HL-60 (cell line): ENCODE data around the gene SPG11.

Experiments used
- DNase-seq, 2 experiments: peaks; one replicate each; pipeline ENCODE4 v3.0.0-alpha.2; 2010 to 2020; ENCODE audit warnings: low read depth in 1 of 2, low spot score in 1 of 2
- H3K27ac ChIP-seq: fragments of 250-450 bp; sonication (Bioruptor Pico); replicated peaks from 2 replicates; pipeline ENCODE4 v1.5.1; 2020; ENCODE audit warnings: mild to moderate bottlenecking, moderate library complexity
- H3K27me3 ChIP-seq: fragments of 250-450 bp; sonication (Bioruptor Pico); 2 replicates; pipeline ENCODE4 v1.5.1; 2021; ENCODE audit warnings: mild to moderate bottlenecking, moderate library complexity; ENCODE audit not compliant: insufficient read depth, poor library complexity, severe bottlenecking
- H3K4me3 ChIP-seq: replicated peaks from 2 replicates; pipeline ENCODE4 v1.5.1; 2011; ENCODE audit warnings: mild to moderate bottlenecking, control low read depth, low read length; ENCODE audit not compliant: insufficient read depth
- CTCF ChIP-seq: IDR thresholded peaks from one replicate; pipeline ENCODE4 v1.5.1; 2011; ENCODE audit warnings: low read length, control low read depth, inconsistent platforms; ENCODE audit not compliant: insufficient read depth
- GABPA ChIP-seq: IDR thresholded peaks from 2 replicates; pipeline ENCODE4 v1.6.1; 2012; ENCODE audit warnings: low read depth
- POLR2AphosphoS5 ChIP-seq: IDR thresholded peaks from 2 replicates; pipeline ENCODE4 v1.6.1; 2012; ENCODE audit warnings: low read depth
- REST ChIP-seq: IDR thresholded peaks from 2 replicates; pipeline ENCODE4 v1.6.1; 2012; ENCODE audit warnings: low read depth; ENCODE audit not compliant: insufficient replicate concordance
- SPI1 ChIP-seq: IDR thresholded peaks from 2 replicates; pipeline ENCODE4 v1.6.1; 2012; ENCODE audit warnings: low read depth, mild to moderate bottlenecking, borderline replicate concordance

Gene SPG11

GRCh38 chr15:44516436-44516835 lies 147.0 kb downstream of the SPG11 start:
- no peak overlapping the region for H3K27ac ChIP-seq
- TF ChIP-seq POLR2AphosphoS5 (no peak), CTCF (no peak), GABPA (no peak), SPI1 (no peak), REST (no peak)
- no peak overlapping the region for H3K4me3 ChIP-seq
- DNase-seq = no peak
- no peaks in the 10 kb centered on the region for H3K27me3 ChIP-seq
